H1 (cell line): Measurements from ENCODE around the gene SLC66A2. TPM values are rescaled to one million over a fixed set of nuclear protein-coding genes. Genes with fewer than 3 reads are reported as not detected.

Experiments used
- CTCF ChIA-PET: fragments of 300-600 bp; sonication (Branson Sonifier 250); formaldehyde crosslinking; loops from one replicate; lab custom pipeline; 2021; ENCODE audit not compliant: partially characterized antibody; lab: Charles Lee
- POLR2A ChIA-PET: fragments of 300-600 bp; sonication (Branson Sonifier 250); formaldehyde crosslinking; loops from one replicate; lab custom pipeline; 2021; ENCODE audit warnings: inconsistent platforms; ENCODE audit not compliant: partially characterized antibody; lab: Charles Lee
- DNase-seq, 2 experiments: peaks; one replicate each; pipeline versions ENCODE4 v3.0.0 to v3.0.0-alpha.2; 2010 to 2022; ENCODE audit warnings: low spot score in 2 of 2, low read depth in 1 of 2, mixed read lengths in 1 of 2
- FAIRE-seq: peaks from 2 replicates; lab custom pipeline; 2011; peaks lifted over from hg19 to GRCh38; lab: Jason Lieb, UNC
- H2AFZ ChIP-seq: 2 replicates; pipeline ENCODE4 v1.8.1; 2012; ENCODE audit warnings: low read length, inconsistent platforms
- H2AK5ac ChIP-seq: 2 replicates; pipeline ENCODE4 v1.6.1; 2013; ENCODE audit warnings: low read depth, low read length
- H2BK120ac ChIP-seq: replicated peaks from 2 replicates; pipeline ENCODE3; 2013; ENCODE audit warnings: low read depth, low read length, inconsistent platforms
- H2BK12ac ChIP-seq: 2 replicates; pipeline ENCODE4 v1.6.1; 2013; ENCODE audit warnings: low read depth, low read length
- H2BK15ac ChIP-seq: 2 replicates; pipeline ENCODE4 v1.6.1; 2013; ENCODE audit warnings: low read length
- H2BK20ac ChIP-seq: 2 replicates; pipeline ENCODE4 v1.6.1; 2013; ENCODE audit warnings: low read length
- H2BK5ac ChIP-seq: 2 replicates; pipeline ENCODE4 v1.6.1; 2013; ENCODE audit warnings: low read depth, low read length
- H3K14ac ChIP-seq: 2 replicates; pipeline ENCODE4 v1.6.1; 2013; ENCODE audit warnings: inconsistent platforms; ENCODE audit not compliant: insufficient read length
- H3K18ac ChIP-seq: 2 replicates; pipeline ENCODE4 v1.6.1; 2013; ENCODE audit warnings: low read length; ENCODE audit errors: extremely low read depth
- H3K23ac ChIP-seq: 2 replicates; pipeline ENCODE4 v1.6.1; 2013; ENCODE audit warnings: inconsistent platforms; ENCODE audit not compliant: insufficient read length
- H3K23me2 ChIP-seq: 2 replicates; pipeline ENCODE4 v1.6.1; 2013; ENCODE audit warnings: low read depth, low read length
- H3K27ac ChIP-seq: 2 replicates; pipeline ENCODE4 v1.6.1; 2011; ENCODE audit warnings: low read depth, low read length, inconsistent platforms
- H3K27me3 ChIP-seq, 4 experiments: replicated peaks in 1 of 4; 1 replicate in 1 of 4; 2 replicates in 3 of 4; pipeline versions ENCODE4 v1.6.1 to v1.8.1; 2011 to 2013; ENCODE audit warnings: low read length in 3 of 4, mild to moderate bottlenecking in 3 of 4, inconsistent platforms in 2 of 4, mixed read lengths in 2 of 4, moderate library complexity in 1 of 4; ENCODE audit not compliant: control insufficient read depth in 3 of 4, insufficient read depth in 3 of 4; ENCODE audit errors: extremely low read depth in 1 of 4
- H3K36me3 ChIP-seq, 4 experiments: 2 replicates each; pipeline versions ENCODE4 v1.6.1 to v1.8.1; 2011 to 2013; ENCODE audit warnings: mild to moderate bottlenecking in 4 of 4, low read length in 3 of 4, moderate library complexity in 2 of 4, control low read depth in 1 of 4, inconsistent platforms in 1 of 4; ENCODE audit not compliant: insufficient read depth in 4 of 4, control insufficient read depth in 2 of 4
- H3K4ac ChIP-seq: replicated peaks from 2 replicates; pipeline ENCODE3; 2013; ENCODE audit warnings: low read length, low read depth, mixed read lengths, inconsistent platforms; ENCODE audit not compliant: insufficient read length
- H3K4me1 ChIP-seq, 4 experiments: replicated peaks in 1 of 4; 1 replicate in 1 of 4; 2 replicates in 3 of 4; pipeline versions ENCODE4 v1.6.1 to v1.8.1; 2011 to 2013; ENCODE audit warnings: low read length in 3 of 4, inconsistent platforms in 2 of 4, mixed read lengths in 1 of 4; ENCODE audit not compliant: insufficient read depth in 4 of 4, control insufficient read depth in 3 of 4
- H3K4me2 ChIP-seq, 2 experiments: 2 replicates each; pipeline versions ENCODE4 v1.6.1 to v1.8.1; 2011 to 2013; ENCODE audit warnings: low read depth in 2 of 2, low read length in 2 of 2, control low read depth in 1 of 2, inconsistent platforms in 1 of 2, mild to moderate bottlenecking in 1 of 2; ENCODE audit not compliant: insufficient read depth in 1 of 2
- H3K4me3 ChIP-seq, 4 experiments: fragments of 200-600, 300-600 bp in 1 of 4; sonication (generic), shearing (Covaris generic), sonication (Bioruptor Twin) in 1 of 4; 2 replicates each; pipeline versions ENCODE4 v1.5.1 to v1.8.1; 2011 to 2016; ENCODE audit warnings: low read length in 4 of 4, low read depth in 3 of 4, control low read depth in 2 of 4, inconsistent platforms in 2 of 4, mild to moderate bottlenecking in 2 of 4, mixed read lengths in 1 of 4, moderate library complexity in 1 of 4; ENCODE audit not compliant: insufficient read depth in 2 of 4; ENCODE audit errors: extremely low read depth in 1 of 4
- H3K56ac ChIP-seq: replicated peaks from 2 replicates; pipeline ENCODE3; 2013; ENCODE audit warnings: low read depth, mild to moderate bottlenecking, mixed read lengths, low read length, inconsistent platforms; ENCODE audit not compliant: insufficient read length
- H3K79me1 ChIP-seq: 2 replicates; pipeline ENCODE4 v1.6.1; 2013; ENCODE audit warnings: low read depth, low read length, control low read depth
- H3K79me2 ChIP-seq, 2 experiments: 2 replicates each; pipeline versions ENCODE4 v1.6.1 to v1.8.1; 2012 to 2013; ENCODE audit warnings: low read length in 2 of 2, mild to moderate bottlenecking in 2 of 2, inconsistent platforms in 1 of 2; ENCODE audit not compliant: insufficient read depth in 2 of 2, control insufficient read depth in 1 of 2
- H3K9ac ChIP-seq, 4 experiments: replicated peaks in 1 of 4; 1 replicate in 1 of 4; 2 replicates in 3 of 4; pipeline versions ENCODE4 v1.6.1 to v1.8.1; 2011 to 2013; ENCODE audit warnings: low read depth in 3 of 4, low read length in 3 of 4, control low read depth in 2 of 4, mild to moderate bottlenecking in 2 of 4, moderate library complexity in 2 of 4, inconsistent platforms in 1 of 4; ENCODE audit errors: extremely low read depth in 1 of 4
- H3K9me3 ChIP-seq, 2 experiments: 2 replicates each; pipeline versions ENCODE4 v1.6.1 to v1.8.1; 2012 to 2013; ENCODE audit warnings: mild to moderate bottlenecking in 2 of 2, moderate library complexity in 2 of 2, control low read depth in 1 of 2, inconsistent platforms in 1 of 2, low read depth in 1 of 2, low read length in 1 of 2, mixed read lengths in 1 of 2; ENCODE audit not compliant: insufficient read depth in 2 of 2
- H4K20me1 ChIP-seq, 2 experiments: replicated peaks in 1 of 2; 2 replicates each; pipeline versions ENCODE3 to v1.8.1; 2011 to 2013; ENCODE audit warnings: inconsistent platforms in 2 of 2, low read length in 2 of 2, mild to moderate bottlenecking in 1 of 2; ENCODE audit not compliant: insufficient read depth in 2 of 2, control insufficient read depth in 1 of 2
- H4K5ac ChIP-seq: 2 replicates; pipeline ENCODE4 v1.6.1; 2013; ENCODE audit warnings: low read length, low read depth, mixed read lengths, inconsistent platforms; ENCODE audit not compliant: insufficient read length
- H4K8ac ChIP-seq: 2 replicates; pipeline ENCODE4 v1.8.0; 2013; ENCODE audit warnings: mild to moderate bottlenecking, moderate library complexity, low read length, inconsistent platforms; ENCODE audit not compliant: insufficient read depth; ENCODE audit errors: extremely low read depth
- H4K91ac ChIP-seq: replicated peaks from 2 replicates; pipeline ENCODE3; 2013; ENCODE audit warnings: low read length, mixed read lengths, inconsistent platforms; ENCODE audit not compliant: insufficient read length
- NANOG ChIP-seq: IDR thresholded peaks from 2 replicates; pipeline ENCODE4 v1.6.1; 2011; ENCODE audit warnings: low read length, low read depth, mild to moderate bottlenecking, inconsistent platforms; ENCODE audit not compliant: insufficient read depth, poor library complexity, severe bottlenecking
- RNF2 ChIP-seq: fragments of 200-900, 300-1000 bp; sonication (generic); IDR thresholded peaks from 2 replicates; pipeline ENCODE4 v1.7.1; 2016; ENCODE audit warnings: borderline replicate concordance, low read depth, mild to moderate bottlenecking, antibody characterized with exemption, low read length; ENCODE audit not compliant: poor library complexity, severe bottlenecking; ENCODE audit errors: missing control alignments
- SIRT6 ChIP-seq: IDR thresholded peaks from one replicate; pipeline ENCODE4 v1.7.1; 2012; ENCODE audit warnings: low read length, inconsistent platforms
- WGBS, 2 experiments: shearing (Covaris generic) in 1 of 2; methylation state at CpG; one replicate each; pipeline versions ENCODE4 v1.1.6 to v1.1.7; 2013 to 2015; ENCODE audit warnings: low lambda C conversion rate in 2 of 2, mixed read lengths in 2 of 2, inconsistent platforms in 1 of 2, low coverage in 1 of 2, missing lambda C conversion rate in 1 of 2; ENCODE audit not compliant: insufficient replicate concordance in 2 of 2, insufficient coverage in 1 of 2, insufficient read length in 1 of 2; ENCODE audit errors: extremely low coverage in 1 of 2, missing lambda C conversion rate in 1 of 2; 5-methylcytosine and 5-hydroxymethylcytosine counted together
- polyA plus RNA-seq, 7 experiments: library from polyadenylated mRNA; depleted of rRNA in 3 of 7; stranded (reverse) in 5 of 7; unstranded in 2 of 7; fragments of >200 nt in 5 of 7; fragments of 200-250 nt in 2 of 7; gene quantifications; 1 replicate in 5 of 7; 2 replicates in 1 of 7; 4 replicates in 1 of 7; pipeline versions ENCODE4 v1.2.1 to v1.2.3, GENCODE V29; 2011 to 2013; ENCODE audit warnings: missing spikeins in 2 of 7, mixed read lengths in 2 of 7
- total RNA-seq: library from RNA; stranded (reverse); fragmentation: NEBNext Ultra II Directional; extraction: Animal tissue kit (Norgen Biotek cat#: 25700); gene quantifications from 2 replicates; pipeline ENCODE4 v1.2.1, GENCODE V29; 2021

SLC66A2 gene
- total and polyA plus RNA-seq, 2 of the 8 experiments (the other 6 are each of a cell fraction or from before 2014, with no cell fraction given): 15.0 to 18.9 TPM

GRCh38 chr18:79991494-79991893 lies 40.0 kb upstream of the SLC66A2 start:
- H2AK5ac ChIP-seq: no peak overlapping the region
- no peak overlapping the region for H3K27ac ChIP-seq
- peaks cover 0 to 4% (median 2%) of the 10 kb centered on the region in 4 experiments; a peak in 4 of 7 replicates for H3K4me1 ChIP-seq
- no peak overlapping the region for H3K56ac ChIP-seq
- no peak overlapping the region for H2BK5ac ChIP-seq
- H3K14ac ChIP-seq: no peak overlapping the region
- H2BK20ac ChIP-seq: no peak overlapping the region
- WGBS, 2 experiments: 89% methylated on average over 2 of the region's 2 CpGs; no CpG with 5 or more reads in 1 of the 2 experiments
- peaks cover 5% of the 10 kb centered on the region; the same call in 1 of the 2 replicates for H3K23me2 ChIP-seq
- no peak overlapping the region for H4K91ac ChIP-seq
- POLR2A ChIA-PET: interaction anchor here (0.9 to 1.0 kb wide), 2 partner anchors 12 to 54 kb away, joined by 3 read pairs; no protein-coding TSS in a partner anchor
- no peak overlapping the region for H2BK12ac ChIP-seq
- H3K18ac ChIP-seq: no peak overlapping the region
- 0 out of 2 replicates have a peak, but pooled peaks cover 1% of the 10 kb centered on the region for H3K79me1 ChIP-seq
- no peak overlapping the region for H4K5ac ChIP-seq
- no peak overlapping the region for H2AFZ ChIP-seq
- no peak for TF ChIP-seq SIRT6
- no peak for TF ChIP-seq NANOG
- TF ChIP-seq RNF2: no peak
- FAIRE-seq (no peak), DNase-seq (no peak)
- H3K4ac ChIP-seq: no peak overlapping the region
- no peak overlapping the region for H2BK15ac ChIP-seq
- no peak overlapping the region for H3K4me3 ChIP-seq
- no peak overlapping the region for H3K4me2 ChIP-seq
- no peak overlapping the region for H3K9ac ChIP-seq
- H3K9me3 ChIP-seq: no peaks in the 10 kb centered on the region
- no peak overlapping the region for H3K23ac ChIP-seq
- no peaks in the 10 kb centered on the region for H3K27me3 ChIP-seq
- no peak overlapping the region for H2BK120ac ChIP-seq
- peaks cover 9 to 17% of the 10 kb centered on the region in 2 experiments for H3K79me2 ChIP-seq
- peaks cover 4 to 5% of the 10 kb centered on the region in 2 experiments for H4K20me1 ChIP-seq
- CTCF ChIA-PET: no interaction called here
- no peak overlapping the region for H4K8ac ChIP-seq
- H3K36me3 ChIP-seq: peaks cover 0 to under 1% (median 0%) of the 10 kb centered on the region in 4 experiments; a peak in 2 of 8 replicates
